ENCODE measurements around the gene FHIT. TPM values are rescaled to one million over a fixed set of nuclear protein-coding genes. Genes with fewer than 3 reads are reported as not detected.

Gene FHIT
- total and polyA plus RNA-seq, 10 of the 15 experiments (the other 5 are each of a cell fraction or from before 2014, with no cell fraction given), result 4.2 to 14.9 (median 9.4) TPM

- intact Hi-C loops (cut with micrococcal nuclease; ENCODE audit: unreplicated experiment) (no loop called here), in situ Hi-C loops (cut with MboI) (no loop called here)
- Histone ChIP-seq H3K4me1 (ENCODE audit: control insufficient read depth, insufficient read depth, low read length) (peaks cover 9% of the 10 kb centered on the region), H3K36me3 (ENCODE audit: control insufficient read depth in 2 of 2, insufficient read depth in 2 of 2, low read length in 1 of 2) (no peaks in the 10 kb centered on the region), H3K27ac (ENCODE audit: control insufficient read depth, insufficient read depth) (peak overlapping the region; percentile 56; the same call in 1 of the 2 replicates), H3K4me3 (no peak overlapping the region), H3K27me3 (replicated peaks in 1 of 2; ENCODE audit: control insufficient read depth in 2 of 2, insufficient read depth in 2 of 2, low read length in 1 of 2) (no peaks in the 10 kb centered on the region), H3K9me3 (replicated peaks; ENCODE audit: control insufficient read depth, insufficient read depth, low read length) (peaks cover 2% of the 10 kb centered on the region; the same call in 2 of the 3 replicates), H3K9ac (ENCODE audit: control insufficient read depth, insufficient read depth, low read length) (no peak overlapping the region; the same call in 1 of the 2 replicates), H2AFZ (ENCODE audit: control insufficient read depth, low read depth, low read length) (peak overlapping the region; percentile 17; the same call in 1 of the 2 replicates), H3K4me2 (ENCODE audit: control insufficient read depth, insufficient read depth) (peak overlapping the region; percentile 75), H3K79me2 (ENCODE audit: control insufficient read depth, insufficient read depth, low read length) (no peaks in the 10 kb centered on the region), H4K20me1 (ENCODE audit: control insufficient read depth, insufficient read depth) (no peaks in the 10 kb centered on the region)
- RAD21 ChIA-PET (ENCODE audit: unreplicated experiment), result no interaction called here
- SMC1A ChIA-PET (ENCODE audit: uncharacterized antibody, unreplicated experiment), result no interaction called here
- ATAC-seq, result peak; percentile 99
- POLR2A ChIA-PET, result no interaction called here
- BruUV-seq (replicated peaks), result no TSS peak
- CTCF ChIA-PET, result no interaction called here
- FAIRE-seq, result peak; percentile 98
- peak; percentile 39 for DNase-seq (ENCODE audit: low read depth, low spot score)
- WGBS (ENCODE audit: insufficient coverage, insufficient replicate concordance, low lambda C conversion rate, missing lambda C conversion rate), result 0% methylated on average over 1 of the region's 1 CpG
- TF ChIP-seq MTA3 (IDR thresholded peaks at IDR 0.05; ENCODE audit: borderline replicate concordance, low read length) (no peak), ZNF622 (IDR thresholded peaks at IDR 0.05) (no peak), ZNF217 (IDR thresholded peaks at IDR 0.05) (no peak), RAD21 (IDR thresholded peaks at IDR 0.05; ENCODE audit: insufficient read depth, low read depth, low read length) (no peak), HDAC6 (IDR thresholded peaks at IDR 0.05; ENCODE audit: unreplicated experiment) (no peak), CHD4 (IDR thresholded peaks at IDR 0.05) (no peak), FOXM1 (IDR thresholded peaks at IDR 0.05; ENCODE audit: low read depth, low read length) (peak; percentile 51; the same call in 1 of the 2 replicates), ZSCAN29 (IDR thresholded peaks at IDR 0.05) (no peak), BMI1 (IDR thresholded peaks at IDR 0.05; ENCODE audit: borderline replicate concordance) (no peak), MYC (IDR thresholded peaks at IDR 0.05; ENCODE audit: insufficient read depth, insufficient read length, insufficient replicate concordance, low read length, severe bottlenecking) (no peak), POLR2AphosphoS2 (IDR thresholded peaks at IDR 0.05; ENCODE audit: low read depth, low read length) (no peak), IKZF2 (IDR thresholded peaks at IDR 0.05) (peak; percentile 41 to 48; a peak in 3 of 4 replicates), STAT1 (conservative IDR thresholded peaks at IDR 0.05) (no peak), IRF3 (IDR thresholded peaks at IDR 0.05) (no peak), MLLT1 (IDR thresholded peaks at IDR 0.05) (no peak), ZBTB40 (IDR thresholded peaks at IDR 0.05; ENCODE audit: borderline replicate concordance) (no peak)
Measured at GRCh38 chr3:59935025-59935424, 1316.2 kb downstream of the FHIT start.
